Nephron (organoid): ENCODE data around the gene POU4F3.

ENCODE experiments used
- H3K27ac Mint-ChIP-seq, 3 experiments: 2 replicates each; pipeline ENCODE4 v1.8.0; 2020; ENCODE audit warnings: mixed read lengths in 3 of 3, mild to moderate bottlenecking in 2 of 3, moderate library complexity in 1 of 3
- H3K27me3 Mint-ChIP-seq: 2 replicates; pipeline ENCODE4 v1.8.0; 2021; ENCODE audit warnings: low read depth, mild to moderate bottlenecking, moderate library complexity, mixed read lengths
- H3K36me3 Mint-ChIP-seq: 2 replicates; pipeline ENCODE4 v1.8.0; 2020; ENCODE audit warnings: low read depth, mixed read lengths
- H3K4me1 Mint-ChIP-seq: 2 replicates; pipeline ENCODE4 v1.8.0; 2020; ENCODE audit warnings: mixed read lengths
- H3K4me3 Mint-ChIP-seq, 3 experiments: 2 replicates each; pipeline ENCODE4 v1.8.0; 2020; ENCODE audit warnings: mild to moderate bottlenecking in 3 of 3, mixed read lengths in 3 of 3, moderate library complexity in 2 of 3
- H3K9me3 Mint-ChIP-seq: 2 replicates; pipeline ENCODE4 v1.8.0; 2020; ENCODE audit warnings: mixed read lengths
- CTCF ChIP-seq, 3 experiments: fragments of 200-600 bp; sonication (generic); IDR thresholded peaks; one replicate each; pipeline ENCODE4 v1.5.0; 2021; ENCODE audit warnings: antibody characterized with exemption in 3 of 3; ENCODE audit not compliant: unreplicated experiment in 3 of 3

The POU4F3 gene

GRCh38 chr5:146380714-146381113 is 42.1 kb downstream of the POU4F3 start:
- Mint-ChIP-seq H3K36me3 (no peaks in the 10 kb centered on the region), H3K27me3 (peaks cover 6% of the 10 kb centered on the region), H3K4me3 (no peak overlapping the region), H3K27ac (no peak overlapping the region), H3K4me1 (no peaks in the 10 kb centered on the region), H3K9me3 (peaks cover 5% of the 10 kb centered on the region)
- no peak for TF ChIP-seq CTCF (IDR thresholded peaks at IDR 0.05; ENCODE audit: unreplicated experiment in 3 of 3)

GRCh38 chr5:146388386-146388785 is 49.7 kb downstream of the POU4F3 start:
- Mint-ChIP-seq H3K27me3 (no peaks in the 10 kb centered on the region), H3K4me1 (no peaks in the 10 kb centered on the region), H3K27ac (no peak overlapping the region), H3K9me3 (no peaks in the 10 kb centered on the region), H3K36me3 (no peaks in the 10 kb centered on the region), H3K4me3 (no peak overlapping the region)
- no peak for TF ChIP-seq CTCF (IDR thresholded peaks at IDR 0.05; ENCODE audit: unreplicated experiment in 3 of 3)

GRCh38 chr5:146390469-146390868 is 51.8 kb downstream of the POU4F3 start:
- H3K9me3 Mint-ChIP-seq = no peaks in the 10 kb centered on the region
- no peak overlapping the region for H3K27ac Mint-ChIP-seq
- no peak for TF ChIP-seq CTCF (IDR thresholded peaks at IDR 0.05; ENCODE audit: unreplicated experiment in 3 of 3)
- no peak overlapping the region for H3K4me3 Mint-ChIP-seq
- H3K27me3 Mint-ChIP-seq = peaks cover 4% of the 10 kb centered on the region
- no peaks in the 10 kb centered on the region for H3K4me1 Mint-ChIP-seq
- H3K36me3 Mint-ChIP-seq = no peaks in the 10 kb centered on the region
